H1 (cell line): ENCODE results near the gene DIP2C.

ENCODE experiments used
- CHD2 ChIP-seq: IDR thresholded peaks from 2 replicates; pipeline ENCODE4 v1.6.1; 2012; ENCODE audit warnings: low read length, improper control_type of control experiment
- CTCF ChIP-seq, 3 experiments: IDR thresholded peaks; 1 replicate in 2 of 3; 2 replicates in 1 of 3; pipeline versions ENCODE4 v1.5.1 to v1.6.1; 2011; ENCODE audit warnings: low read length in 3 of 3, mild to moderate bottlenecking in 3 of 3, inconsistent platforms in 2 of 3, low read depth in 1 of 3, moderate library complexity in 1 of 3; ENCODE audit not compliant: insufficient read depth in 1 of 3; ENCODE audit errors: control extremely low read depth in 1 of 3
- EZH2 ChIP-seq: fragments of 200-600 bp; sonication (generic); IDR thresholded peaks from 2 replicates; pipeline ENCODE4 v1.7.1; 2012; ENCODE audit warnings: low read depth, mild to moderate bottlenecking, moderate library complexity, low read length, inconsistent platforms; ENCODE audit not compliant: severe bottlenecking
- POLR2A ChIP-seq, 2 experiments: IDR thresholded peaks; 1 replicate in 1 of 2; 2 replicates in 1 of 2; pipeline ENCODE4 v1.6.1; 2011; ENCODE audit warnings: low read depth in 2 of 2, low read length in 2 of 2, mild to moderate bottlenecking in 2 of 2; ENCODE audit errors: control extremely low read depth in 1 of 2
- RFX5 ChIP-seq: IDR thresholded peaks from 2 replicates; pipeline ENCODE4 v1.6.1; 2011; ENCODE audit warnings: low read depth, low read length, improper control_type of control experiment, borderline replicate concordance
- RNF2 ChIP-seq: fragments of 200-900, 300-1000 bp; sonication (generic); IDR thresholded peaks from 2 replicates; pipeline ENCODE4 v1.7.1; 2016; ENCODE audit warnings: borderline replicate concordance, low read depth, mild to moderate bottlenecking, antibody characterized with exemption, low read length; ENCODE audit not compliant: poor library complexity, severe bottlenecking; ENCODE audit errors: missing control alignments
- TCF12 ChIP-seq: IDR thresholded peaks from 2 replicates; pipeline ENCODE4 v1.6.1; 2011; ENCODE audit warnings: low read depth, mild to moderate bottlenecking, low read length
- TF ChIP-seq, protein P1 (sequence below): IDR thresholded peaks from 2 replicates; pipeline ENCODE4 v1.6.1; 2011; ENCODE audit warnings: low read depth, mild to moderate bottlenecking, low read length; ENCODE audit not compliant: insufficient read depth

DNA sequence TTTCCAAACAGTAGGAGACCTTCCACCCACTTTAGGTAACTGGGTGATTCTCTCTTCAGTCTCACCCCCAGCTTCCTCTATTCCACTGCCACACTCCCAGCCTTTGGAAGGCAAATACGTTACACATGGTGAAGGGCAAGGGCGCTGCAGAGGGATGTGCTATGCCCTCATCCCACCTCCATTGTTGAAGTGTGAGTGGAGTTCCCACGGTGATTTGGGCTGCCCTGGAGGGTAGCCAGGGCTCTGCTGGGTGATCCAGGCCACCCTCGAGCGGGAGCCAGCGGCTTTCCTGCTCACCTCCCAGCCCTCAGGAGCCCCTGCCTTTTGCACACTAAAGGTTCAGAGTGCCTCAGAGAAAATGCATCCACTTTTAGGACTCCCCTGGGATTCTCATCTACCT is 373.1 kb downstream of the DIP2C start:
- TF ChIP-seq CTCF (IDR thresholded peaks at IDR 0.05; ENCODE audit: control extremely low read depth in 1 of 3, insufficient read depth in 1 of 3, low read depth in 1 of 3, low read length in 3 of 3) (no peak), POLR2A (IDR thresholded peaks at IDR 0.05; ENCODE audit: control extremely low read depth in 1 of 2, low read depth in 2 of 2, low read length in 2 of 2) (no peak), RNF2 (no peak), CHD2 (no peak), RFX5 (no peak), TCF12 (no peak), EZH2 (no peak)
- TF ChIP-seq, protein P1, sequence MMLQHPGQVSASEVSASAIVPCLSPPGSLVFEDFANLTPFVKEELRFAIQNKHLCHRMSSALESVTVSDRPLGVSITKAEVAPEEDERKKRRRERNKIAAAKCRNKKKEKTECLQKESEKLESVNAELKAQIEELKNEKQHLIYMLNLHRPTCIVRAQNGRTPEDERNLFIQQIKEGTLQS: no peak
